Endothelial cell of umbilical vein (primary cell): ENCODE data around the gene RAB1A. TPM values are rescaled to one million over a fixed set of nuclear protein-coding genes. Genes with fewer than 3 reads are reported as not detected.
"Not testable (repeated sequence)": the region's sequence is repeated elsewhere in the genome, so short reads cannot be mapped to it uniquely, and the experiment has no call there.

ENCODE experiments used
- BruUV-seq: library from RNA; stranded (reverse); fragments of 400-500 nt; replicated peaks from 2 replicates; lab custom pipeline; 2021; lab: Mats Ljungman, UMichigan
- CTCF ChIA-PET: fragments of 300-600, 350-600 bp; sonication (Branson Sonifier 250); formaldehyde crosslinking; loops from one replicate; lab custom pipeline; 2021; ENCODE audit warnings: antibody characterized with exemption, inconsistent platforms; lab: Charles Lee
- POLR2A ChIA-PET: fragments of 300-600, 350-600 bp; sonication (Branson Sonifier 250); formaldehyde crosslinking; loops from one replicate; lab custom pipeline; 2021; ENCODE audit warnings: antibody characterized with exemption, inconsistent platforms; lab: Charles Lee
- DNase-seq: peaks from one replicate; pipeline ENCODE4 v3.0.0-alpha.2; 2011; ENCODE audit warnings: low read depth, low spot score
- FAIRE-seq: peaks from 2 replicates; lab custom pipeline; 2011; peaks lifted over from hg19 to GRCh38; lab: Jason Lieb, UNC
- H2AFZ ChIP-seq: 2 replicates; pipeline ENCODE4 v1.6.0; 2012; ENCODE audit warnings: low read depth, low read length, control low read depth, inconsistent platforms
- H3K27ac ChIP-seq: 2 replicates; pipeline ENCODE4 v1.5.1; 2011; ENCODE audit warnings: low read depth, mild to moderate bottlenecking, control low read depth, low read length, moderate library complexity; ENCODE audit not compliant: insufficient read depth
- H3K27me3 ChIP-seq, 2 experiments: 2 replicates each; pipeline versions ENCODE4 v1.6.0 to v1.6.1; 2011; ENCODE audit warnings: low read length in 2 of 2, mixed read lengths in 1 of 2; ENCODE audit not compliant: control insufficient read depth in 2 of 2, insufficient read depth in 2 of 2
- H3K36me3 ChIP-seq, 2 experiments: 2 replicates in 1 of 2; 3 replicates in 1 of 2; pipeline ENCODE4 v1.5.1; 2011; ENCODE audit warnings: low read length in 2 of 2, mild to moderate bottlenecking in 1 of 2, moderate library complexity in 1 of 2; ENCODE audit not compliant: control insufficient read depth in 2 of 2, insufficient read depth in 2 of 2; ENCODE audit errors: extremely low read depth in 1 of 2
- H3K4me1 ChIP-seq: 3 replicates; pipeline ENCODE4 v1.5.1; 2011; ENCODE audit warnings: mild to moderate bottlenecking, low read length; ENCODE audit not compliant: control insufficient read depth, insufficient read depth; ENCODE audit errors: extremely low read depth
- H3K4me2 ChIP-seq: 2 replicates; pipeline ENCODE4 v1.6.1; 2011; ENCODE audit warnings: low read length, control low read depth, mixed read lengths; ENCODE audit not compliant: insufficient read depth
- H3K4me3 ChIP-seq, 3 experiments: fragments of 200-600 bp in 1 of 3; sonication (generic), shearing (Covaris generic) in 1 of 3; replicated peaks in 1 of 3; 2 replicates each; pipeline ENCODE4 v1.5.1; 2011 to 2016; ENCODE audit warnings: control low read depth in 3 of 3, low read length in 3 of 3, mild to moderate bottlenecking in 2 of 3, inconsistent platforms in 1 of 3, low read depth in 1 of 3, moderate library complexity in 1 of 3; ENCODE audit not compliant: insufficient read depth in 1 of 3
- H3K79me2 ChIP-seq: 2 replicates; pipeline ENCODE4 v1.6.0; 2012; ENCODE audit warnings: low read length, inconsistent platforms; ENCODE audit not compliant: control insufficient read depth, insufficient read depth
- H3K9ac ChIP-seq: replicated peaks from 2 replicates; pipeline ENCODE3; 2011; ENCODE audit warnings: low read length, control low read depth; ENCODE audit not compliant: insufficient read depth; ENCODE audit errors: extremely low read depth
- H3K9me1 ChIP-seq: replicated peaks from 3 replicates; pipeline ENCODE4 v1.6.0; 2011; ENCODE audit warnings: mild to moderate bottlenecking, low read length; ENCODE audit not compliant: control insufficient read depth, insufficient read depth; ENCODE audit errors: extremely low read depth
- H3K9me3 ChIP-seq: replicated peaks from 2 replicates; pipeline ENCODE4 v1.5.1; 2012; ENCODE audit warnings: low read length, inconsistent platforms; ENCODE audit not compliant: control insufficient read depth, insufficient read depth
- H4K20me1 ChIP-seq: replicated peaks from 2 replicates; pipeline ENCODE3; 2011; ENCODE audit warnings: mild to moderate bottlenecking, low read length; ENCODE audit not compliant: control insufficient read depth, insufficient read depth; ENCODE audit errors: extremely low read depth
- EZH2 ChIP-seq: IDR thresholded peaks from 2 replicates; pipeline ENCODE4 v1.6.1; 2012; ENCODE audit warnings: borderline replicate concordance, low read depth, mild to moderate bottlenecking, moderate library complexity, low read length, inconsistent platforms; ENCODE audit not compliant: severe bottlenecking
- FOS ChIP-seq: IDR thresholded peaks from 2 replicates; pipeline ENCODE4 v1.6.1; 2011; ENCODE audit warnings: mild to moderate bottlenecking, low read length, moderate library complexity, borderline replicate concordance; ENCODE audit not compliant: insufficient read depth
- GATA2 ChIP-seq: IDR thresholded peaks from 2 replicates; pipeline ENCODE4 v1.7.0; 2011; ENCODE audit warnings: low read depth, mild to moderate bottlenecking, moderate library complexity, mixed read lengths, low read length; ENCODE audit not compliant: insufficient read length, insufficient read depth
- JUN ChIP-seq: IDR thresholded peaks from 2 replicates; pipeline ENCODE4 v1.6.1; 2011; ENCODE audit warnings: borderline replicate concordance, low read depth; ENCODE audit not compliant: insufficient read length, insufficient read depth
- MYC ChIP-seq: IDR thresholded peaks from one replicate; pipeline ENCODE4 v1.6.1; 2011; ENCODE audit warnings: mild to moderate bottlenecking, low read depth, low read length
- POLR2A ChIP-seq: IDR thresholded peaks from 2 replicates; pipeline ENCODE4 v1.6.1; 2012; ENCODE audit warnings: low read depth, mild to moderate bottlenecking, control low read depth, low read length
- POLR2AphosphoS5 ChIP-seq: IDR thresholded peaks from 2 replicates; pipeline ENCODE4 v1.6.1; 2012; ENCODE audit warnings: low read depth, mild to moderate bottlenecking, control low read depth, low read length, moderate library complexity; ENCODE audit not compliant: insufficient read depth
- dilution Hi-C: fragments of 300-500 bp; cut with MboI; formaldehyde crosslinking; loops from one replicate; pipeline ENCODE4 v1.15.0; 2019; ENCODE audit warnings: low sequenced_read_pairs; ENCODE audit not compliant: extremely low pct_ligation_motif_present
- intact Hi-C: fragments of 100-400 bp; cut with micrococcal nuclease; formaldehyde crosslinking; loops from one replicate; pipeline ENCODE4 v1.10.0; 2022
- polyA plus RNA-seq, 4 experiments: library from polyadenylated mRNA; depleted of rRNA in 3 of 4; stranded (reverse) in 3 of 4; unstranded in 1 of 4; fragments of >200 nt; gene quantifications; 2 replicates each; pipeline versions ENCODE4 v1.2.1 to v1.2.3, GENCODE V29; 2011 to 2012; ENCODE audit warnings: missing spikeins in 1 of 4
- total RNA-seq: library from RNA; stranded (reverse); gene quantifications from 2 replicates; pipeline ENCODE4 v1.2.3, GENCODE V29; 2021
- TF ChIP-seq, protein P1 (sequence below), 2 donors: IDR thresholded peaks; 1 replicate in 1 of 2; 2 replicates in 1 of 2; pipeline ENCODE4 v1.5.1; 2011; ENCODE audit warnings: low read length in 2 of 2, mild to moderate bottlenecking in 2 of 2, moderate library complexity in 2 of 2, control low read depth in 1 of 2, inconsistent platforms in 1 of 2, low read depth in 1 of 2; ENCODE audit not compliant: insufficient read depth in 1 of 2; ENCODE audit errors: extremely low read depth in 1 of 2
- TF ChIP-seq, protein P2 (sequence below): IDR thresholded peaks from 2 replicates; pipeline ENCODE4 v1.6.1; 2011; ENCODE audit not compliant: insufficient read depth, insufficient read length

RAB1A gene
- total and polyA plus RNA-seq, 2 donors (not counting 3 experiments of a cell fraction or from before 2014, with no cell fraction given): 121 to 176 TPM

DNA sequence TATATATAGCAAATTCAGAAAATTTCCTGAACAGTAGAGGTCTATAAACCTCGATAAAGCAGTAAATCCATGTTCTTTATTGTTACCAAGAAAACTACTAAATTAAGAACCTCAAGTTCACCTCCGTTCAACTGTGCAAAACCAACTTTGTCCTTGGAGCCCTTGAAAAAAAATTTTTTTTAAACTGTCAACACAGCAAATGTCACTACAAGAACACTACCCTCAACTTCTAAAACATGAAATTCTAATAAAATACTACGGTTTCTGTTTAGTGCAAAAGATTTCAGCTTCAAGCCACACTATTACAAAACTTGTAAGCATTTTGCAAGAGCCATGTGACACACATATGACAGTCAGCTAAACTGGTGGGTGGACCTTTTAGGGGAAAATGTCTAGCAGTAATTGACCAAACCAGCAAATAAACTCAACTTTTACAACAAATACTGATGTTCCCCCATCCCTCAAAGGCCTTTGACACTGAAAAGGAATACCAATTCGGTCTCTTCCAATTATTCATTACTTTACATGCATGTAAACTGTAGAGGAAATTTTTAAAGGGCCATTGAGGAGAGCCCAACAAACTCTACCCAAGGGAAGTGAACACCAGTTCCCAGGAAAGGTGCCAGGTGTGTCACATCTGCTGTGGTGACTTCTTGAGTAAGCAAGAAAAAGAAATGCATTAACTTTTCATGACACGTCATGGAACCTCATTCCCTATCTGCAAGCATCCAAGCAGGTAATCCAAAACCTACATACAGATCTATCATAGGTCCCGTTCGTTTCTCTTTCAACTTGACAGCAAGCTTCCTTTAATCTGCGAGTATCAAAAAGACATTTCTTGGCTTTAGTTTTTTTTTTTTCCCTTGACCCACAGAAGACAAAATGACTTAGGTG lies 1.4 kb downstream of the RAB1A start:
- no peaks in the 10 kb centered on the region for H3K36me3 ChIP-seq
- CTCF ChIA-PET: interaction anchor here (1.4 kb wide), 1 partner anchor 39 kb away, joined by 5 read pairs; no protein-coding TSS in a partner anchor
- FAIRE-seq (no peak), DNase-seq (peak; percentile 15)
- POLR2A ChIA-PET: interaction anchor here (0.7 to 1.8 kb wide), 3 partner anchors 52 to 73 kb away, joined by 3 to 7 read pairs (median 6); partner anchors contain the start of gene CEP68
- no peak overlapping the region for H2AFZ ChIP-seq
- no peak for TF ChIP-seq FOS
- TF ChIP-seq, protein P1, sequence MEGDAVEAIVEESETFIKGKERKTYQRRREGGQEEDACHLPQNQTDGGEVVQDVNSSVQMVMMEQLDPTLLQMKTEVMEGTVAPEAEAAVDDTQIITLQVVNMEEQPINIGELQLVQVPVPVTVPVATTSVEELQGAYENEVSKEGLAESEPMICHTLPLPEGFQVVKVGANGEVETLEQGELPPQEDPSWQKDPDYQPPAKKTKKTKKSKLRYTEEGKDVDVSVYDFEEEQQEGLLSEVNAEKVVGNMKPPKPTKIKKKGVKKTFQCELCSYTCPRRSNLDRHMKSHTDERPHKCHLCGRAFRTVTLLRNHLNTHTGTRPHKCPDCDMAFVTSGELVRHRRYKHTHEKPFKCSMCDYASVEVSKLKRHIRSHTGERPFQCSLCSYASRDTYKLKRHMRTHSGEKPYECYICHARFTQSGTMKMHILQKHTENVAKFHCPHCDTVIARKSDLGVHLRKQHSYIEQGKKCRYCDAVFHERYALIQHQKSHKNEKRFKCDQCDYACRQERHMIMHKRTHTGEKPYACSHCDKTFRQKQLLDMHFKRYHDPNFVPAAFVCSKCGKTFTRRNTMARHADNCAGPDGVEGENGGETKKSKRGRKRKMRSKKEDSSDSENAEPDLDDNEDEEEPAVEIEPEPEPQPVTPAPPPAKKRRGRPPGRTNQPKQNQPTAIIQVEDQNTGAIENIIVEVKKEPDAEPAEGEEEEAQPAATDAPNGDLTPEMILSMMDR (IDR thresholded peaks at IDR 0.05; ENCODE audit: extremely low read depth in 1 of 2, insufficient read depth in 1 of 2, low read depth in 1 of 2, low read length in 2 of 2): no peak
- TF ChIP-seq MYC: no peak
- no peak for TF ChIP-seq EZH2
- no peak for TF ChIP-seq GATA2
- TF ChIP-seq JUN: no peak
- TF ChIP-seq, protein P2, sequence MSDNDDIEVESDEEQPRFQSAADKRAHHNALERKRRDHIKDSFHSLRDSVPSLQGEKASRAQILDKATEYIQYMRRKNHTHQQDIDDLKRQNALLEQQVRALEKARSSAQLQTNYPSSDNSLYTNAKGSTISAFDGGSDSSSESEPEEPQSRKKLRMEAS: no peak
- no peak for TF ChIP-seq POLR2A
- TF ChIP-seq POLR2AphosphoS5: no peak
- peak overlapping the region; percentile 98 to 100 (median 100) for H3K4me3 ChIP-seq
- BruUV-seq: TSS peak; percentile 42
- H3K27me3 ChIP-seq: no peaks in the 10 kb centered on the region
- peak overlapping the region; percentile 98 for H3K9ac ChIP-seq
- peaks cover 63% of the 10 kb centered on the region for H3K79me2 ChIP-seq
- peak overlapping the region; percentile 94 for H3K4me2 ChIP-seq
- H3K4me1 ChIP-seq: peaks cover 33% of the 10 kb centered on the region
- intact Hi-C loops (no loop called here), dilution Hi-C loops (no loop called here)
- H3K9me3 ChIP-seq: no peaks in the 10 kb centered on the region
- peak overlapping the region; percentile 87 for H3K27ac ChIP-seq
- peaks cover 26% of the 10 kb centered on the region for H4K20me1 ChIP-seq
- H3K9me1 ChIP-seq: no peaks in the 10 kb centered on the region

DNA sequence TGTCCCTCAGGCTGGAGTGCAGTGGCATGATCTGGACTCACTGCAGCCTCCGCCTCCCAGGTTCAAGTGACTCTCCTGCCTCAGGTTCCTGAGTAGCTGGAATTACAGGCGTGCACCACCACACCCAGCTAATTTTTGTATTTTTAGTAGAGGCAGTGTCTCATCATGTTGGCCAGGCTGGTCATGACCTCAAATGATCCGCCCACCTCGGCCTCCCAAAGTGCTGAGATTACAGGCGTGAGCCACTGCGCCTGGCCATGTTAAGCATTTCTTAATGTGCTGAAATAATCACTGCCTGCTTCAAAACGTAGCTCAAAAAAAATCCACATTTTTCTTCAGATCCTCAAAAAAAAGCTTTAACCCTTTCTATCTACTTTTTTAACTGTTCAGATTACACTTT lies 4.4 kb downstream of the RAB1A start:
- Histone ChIP-seq H3K79me2 (peaks cover 93% of the 10 kb centered on the region), H3K4me1 (peaks cover 30% of the 10 kb centered on the region), H4K20me1 (peaks cover 31% of the 10 kb centered on the region), H3K4me2 (peak overlapping the region; percentile 31)
- DNase-seq, H3K36me3 ChIP-seq, POLR2A ChIA-PET, H2AFZ ChIP-seq, H3K27me3 ChIP-seq, H3K9ac ChIP-seq, BruUV-seq, H3K9me3 ChIP-seq, dilution Hi-C loops, intact Hi-C loops, H3K4me3 ChIP-seq, H3K9me1 ChIP-seq, FAIRE-seq, H3K27ac ChIP-seq: not testable (repeated sequence)
- CTCF ChIA-PET: interaction anchor here (0.6 to 2.1 kb wide), 4 partner anchors 12 to 46 kb away, joined by 3 to 12 read pairs (median 4); no protein-coding TSS in a partner anchor
